PFSK-1 (cell line): ENCODE measurements around the gene UNC80.

ENCODE experiments used
- FOXP2 ChIP-seq: optimal IDR thresholded peaks from 2 replicates; pipeline ENCODE3; 2011; ENCODE audit warnings: borderline replicate concordance, control low read depth, inconsistent platforms; ENCODE audit not compliant: insufficient read depth; ENCODE audit errors: extremely low read length, extremely low read depth
- POLR2AphosphoS5 ChIP-seq: IDR thresholded peaks from 2 replicates; pipeline ENCODE4 v1.6.1; 2012; ENCODE audit warnings: low read depth, mild to moderate bottlenecking, control low read depth, low read length, moderate library complexity
- REST ChIP-seq, 2 experiments: IDR thresholded peaks; 2 replicates each; pipeline versions ENCODE4 v1.6.1 to v1.8.0; 2011 to 2012; ENCODE audit warnings: low read depth in 2 of 2, low read length in 2 of 2, control low read depth in 1 of 2, inconsistent platforms in 1 of 2, mild to moderate bottlenecking in 1 of 2, moderate library complexity in 1 of 2; ENCODE audit not compliant: insufficient read depth in 1 of 2
- SIN3A ChIP-seq: IDR thresholded peaks from 2 replicates; pipeline ENCODE4 v1.6.1; 2012; ENCODE audit warnings: mild to moderate bottlenecking, low read length, moderate library complexity, borderline replicate concordance; ENCODE audit not compliant: insufficient read depth
- TAF1 ChIP-seq: IDR thresholded peaks from 2 replicates; pipeline ENCODE4 v1.6.1; 2012; ENCODE audit warnings: low read length, control low read depth, borderline replicate concordance; ENCODE audit not compliant: insufficient read depth

The UNC80 gene

GRCh38 chr2:209956271-209956670 lies 184.6 kb downstream of the UNC80 start:
- TF ChIP-seq REST (IDR thresholded peaks at IDR 0.05; ENCODE audit: insufficient read depth in 1 of 2, low read depth in 2 of 2, low read length in 2 of 2) (no peak), SIN3A (no peak), TAF1 (no peak), POLR2AphosphoS5 (no peak), FOXP2 (no peak)

GRCh38 chr2:209958016-209958415 lies 186.4 kb downstream of the UNC80 start:
- no peak for TF ChIP-seq FOXP2
- no peak for TF ChIP-seq SIN3A
- no peak for TF ChIP-seq POLR2AphosphoS5
- no peak for TF ChIP-seq REST (IDR thresholded peaks at IDR 0.05; ENCODE audit: insufficient read depth in 1 of 2, low read depth in 2 of 2, low read length in 2 of 2)
- no peak for TF ChIP-seq TAF1

- no peak for TF ChIP-seq REST (IDR thresholded peaks at IDR 0.05; ENCODE audit: insufficient read depth in 1 of 2, low read depth in 2 of 2, low read length in 2 of 2)
- no peak for TF ChIP-seq POLR2AphosphoS5
- TF ChIP-seq TAF1, result no peak
- TF ChIP-seq FOXP2, result no peak
- TF ChIP-seq SIN3A, result no peak
These were observed 188.4 kb downstream of the UNC80 start for GRCh38 chr2:209960045-209960444.

- TF ChIP-seq SIN3A (no peak), REST (IDR thresholded peaks at IDR 0.05; ENCODE audit: insufficient read depth in 1 of 2, low read depth in 2 of 2, low read length in 2 of 2) (no peak), POLR2AphosphoS5 (no peak), TAF1 (no peak), FOXP2 (no peak)
These were observed 189.3 kb downstream of the UNC80 start for GRCh38 chr2:209960676-209961630.
